HepG2 (cell line): Measurements from ENCODE around the gene RDH12. TPM values are rescaled to one million over a fixed set of nuclear protein-coding genes. Genes with fewer than 3 reads are reported as not detected.
A peak's percentile ranks its signal among the peaks of the same experiment; 100 is the strongest.

Source experiments
- AHR ChIP-seq: IDR thresholded peaks from 2 replicates; pipeline ENCODE4 v1.6.1; 2018; ENCODE audit warnings: missing genetic modification reagents, missing compliant biosample characterization
- ARNT2 ChIP-seq: sonication (generic); formaldehyde crosslinking; IDR thresholded peaks from 2 replicates; pipeline ENCODE4 v1.8.0; 2022; ENCODE audit warnings: mild to moderate bottlenecking, low read depth, missing genetic modification reagents, moderate library complexity
- ATRX ChIP-seq: sonication (generic); formaldehyde crosslinking; IDR thresholded peaks from 2 replicates; pipeline ENCODE4 v1.4.0; 2020; ENCODE audit warnings: missing genetic modification reagents, borderline replicate concordance
- CREB1 ChIP-seq, 2 experiments: fragments of 450-650 bp in 1 of 2; IDR thresholded peaks; 2 replicates each; pipeline ENCODE4 v1.6.1; 2016 to 2017; ENCODE audit warnings: control low read depth in 1 of 2, mild to moderate bottlenecking in 1 of 2, missing compliant biosample characterization in 1 of 2, missing genetic modification characterization in 1 of 2
- CREM ChIP-seq, 2 experiments: sonication (generic) in 1 of 2; formaldehyde crosslinking in 1 of 2; IDR thresholded peaks; 2 replicates each; pipeline versions ENCODE4 v1.4.0 to v1.6.1; 2016 to 2020; ENCODE audit warnings: antibody characterized with exemption in 1 of 2, mild to moderate bottlenecking in 1 of 2, missing genetic modification reagents in 1 of 2
- HNF1B ChIP-seq: sonication (generic); formaldehyde crosslinking; IDR thresholded peaks from 2 replicates; pipeline ENCODE4 v1.5.1; 2020; ENCODE audit warnings: mild to moderate bottlenecking, moderate library complexity, missing genetic modification reagents
- KLF6 ChIP-seq: IDR thresholded peaks from 2 replicates; pipeline ENCODE4 v1.8.0; 2016; ENCODE audit warnings: missing biosample characterization, missing genetic modification reagents
- MEF2D ChIP-seq: sonication (generic); formaldehyde crosslinking; IDR thresholded peaks from 2 replicates; pipeline ENCODE4 v1.5.1; 2020; ENCODE audit warnings: mild to moderate bottlenecking, missing genetic modification reagents
- NFAT5 ChIP-seq: sonication (generic); formaldehyde crosslinking; IDR thresholded peaks from 2 replicates; pipeline ENCODE4 v1.4.0; 2020; ENCODE audit warnings: missing genetic modification reagents
- NR2C2 ChIP-seq: sonication (generic); formaldehyde crosslinking; IDR thresholded peaks from 2 replicates; pipeline ENCODE4 v1.4.0; 2020; ENCODE audit warnings: missing genetic modification reagents, mild to moderate bottlenecking, moderate library complexity, borderline replicate concordance
- PBX3 ChIP-seq: sonication (generic); formaldehyde crosslinking; IDR thresholded peaks from 2 replicates; pipeline ENCODE4 v1.8.1; 2023; ENCODE audit warnings: missing genetic modification reagents, inconsistent platforms, borderline replicate concordance
- PRMT3 ChIP-seq: sonication (generic); formaldehyde crosslinking; IDR thresholded peaks from 2 replicates; pipeline ENCODE4 v1.8.1; 2022; ENCODE audit warnings: low read depth, mild to moderate bottlenecking, moderate library complexity, missing genetic modification reagents, borderline replicate concordance
- RFXAP ChIP-seq: sonication (generic); formaldehyde crosslinking; IDR thresholded peaks from 2 replicates; pipeline ENCODE4 v1.4.0; 2020; ENCODE audit warnings: missing genetic modification reagents, borderline replicate concordance
- YEATS4 ChIP-seq: sonication (generic); formaldehyde crosslinking; IDR thresholded peaks from 2 replicates; pipeline ENCODE4 v1.4.0; 2020; ENCODE audit warnings: missing genetic modification reagents, borderline replicate concordance
- ZFAT ChIP-seq: sonication (generic); formaldehyde crosslinking; conservative IDR thresholded peaks from 2 replicates; pipeline ENCODE4 v1.8.1; 2023; ENCODE audit warnings: missing genetic modification reagents, inconsistent platforms
- ZMYM4 ChIP-seq: sonication (generic); formaldehyde crosslinking; IDR thresholded peaks from 2 replicates; pipeline ENCODE4 v1.8.1; 2023; ENCODE audit warnings: mild to moderate bottlenecking, missing genetic modification reagents
- ZNF501 ChIP-seq: sonication (generic); formaldehyde crosslinking; IDR thresholded peaks from 2 replicates; pipeline ENCODE4 v1.5.1; 2020; ENCODE audit warnings: mild to moderate bottlenecking, moderate library complexity, missing genetic modification reagents
- ZNF547 ChIP-seq: sonication (generic); formaldehyde crosslinking; IDR thresholded peaks from 2 replicates; pipeline ENCODE4 v1.5.1; 2020; ENCODE audit warnings: mild to moderate bottlenecking, missing genetic modification reagents
- ZNF766 ChIP-seq: sonication (generic); formaldehyde crosslinking; IDR thresholded peaks from 2 replicates; pipeline ENCODE4 v1.5.0; 2020; ENCODE audit warnings: missing genetic modification reagents, borderline replicate concordance
- polyA plus RNA-seq, 8 experiments: library from polyadenylated mRNA; depleted of rRNA in 3 of 8; stranded (reverse) in 7 of 8; unstranded in 1 of 8; fragments of >200 nt; fragmentation: Illumina TruSeq in 4 of 8; extraction: Trizol in 4 of 8; gene quantifications; 2 replicates each; pipeline versions ENCODE4 v1.2.1 to v1.2.3, GENCODE V29; 2011 to 2016; ENCODE audit warnings: low read depth in 4 of 8, missing spikeins in 1 of 8, mixed read lengths in 1 of 8; ENCODE audit not compliant: insufficient read depth in 1 of 8
- total RNA-seq, 5 experiments: library from RNA; depleted of rRNA; stranded (reverse); fragments of >200 nt; fragmentation: Illumina TruSeq; extraction: Trizol; gene quantifications; 2 replicates each; pipeline ENCODE4 v1.2.3, GENCODE V29; 2016; ENCODE audit warnings: low read depth in 1 of 5
- TF ChIP-seq, protein P1 (sequence below): sonication (generic); formaldehyde crosslinking; IDR thresholded peaks from 2 replicates; pipeline ENCODE4 v1.4.0; 2020; ENCODE audit warnings: mild to moderate bottlenecking, missing genetic modification reagents

Gene RDH12
- total and polyA plus RNA-seq, 2 of the 13 experiments (the other 11 are each of a cell fraction or from before 2014, with no cell fraction given): 1.6 to 2.1 TPM

- TF ChIP-seq NFAT5 (CRISPR knock-in tag) (no peak), ZFAT (CRISPR knock-in tag) (no peak), RFXAP (CRISPR knock-in tag) (no peak), KLF6 (CRISPR knock-in tag) (no peak; the same call in none of the 2 replicates), MEF2D (peak; percentile 54; the same call in 1 of the 2 replicates), CREB1 (IDR thresholded peaks at IDR 0.05) (no peak), CREB1 (CRISPR knock-in tag; IDR thresholded peaks at IDR 0.05) (no peak), ARNT2 (peak; percentile 35; the same call in 1 of the 2 replicates), PRMT3 (CRISPR knock-in tag) (no peak), NR2C2 (CRISPR knock-in tag) (0 out of 2 replicates have a peak, but pooled peaks have one; percentile 48), YEATS4 (no peak), ZNF547 (CRISPR knock-in tag) (0 out of 2 replicates have a peak, but pooled peaks have one; percentile 20), PBX3 (CRISPR knock-in tag) (no peak), ZNF501 (CRISPR knock-in tag) (peak; percentile 54; the same call in 1 of the 2 replicates), CREM (IDR thresholded peaks at IDR 0.05) (no peak), CREM (CRISPR knock-in tag; IDR thresholded peaks at IDR 0.05) (no peak), AHR (peak; percentile 70; the same call in 1 of the 2 replicates), HNF1B (CRISPR knock-in tag) (peak; percentile 78), ZMYM4 (CRISPR knock-in tag) (peak; percentile 79), ATRX (CRISPR knock-in tag) (no peak), ZNF766 (peak; percentile 40; the same call in 1 of the 2 replicates)
- TF ChIP-seq, protein P1, sequence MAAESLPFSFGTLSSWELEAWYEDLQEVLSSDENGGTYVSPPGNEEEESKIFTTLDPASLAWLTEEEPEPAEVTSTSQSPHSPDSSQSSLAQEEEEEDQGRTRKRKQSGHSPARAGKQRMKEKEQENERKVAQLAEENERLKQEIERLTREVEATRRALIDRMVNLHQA: no peak
Observed at GRCh38 chr14:67729072-67729885, 27.6 kb downstream of the RDH12 start (continued).
